Activated T-cell treated with anti-CD3 and anti-CD28 coated beads, Interleukin-2, amount 50 U/mL, for 4 hours (primary cell): ENCODE results near the gene NOVA2. TPM values are rescaled to one million over a fixed set of nuclear protein-coding genes. Genes with fewer than 3 reads are reported as not detected.

ENCODE experiments used
- ATAC-seq, 2 donors: fragments of 200-7000 bp; cut with Tn5 transposase; one replicate each; pipeline ENCODE4 v1.10.0; 2021
- DNase-seq: peaks from one replicate; pipeline ENCODE4 v3.0.0-alpha.2; 2020
- H3K27me3 Mint-ChIP-seq: one replicate; pipeline ENCODE4 v1.8.0; 2021; ENCODE audit warnings: low read depth, mixed read lengths
- H3K36me3 Mint-ChIP-seq: one replicate; pipeline ENCODE4 v1.8.0; 2022; ENCODE audit warnings: mixed read lengths; ENCODE audit not compliant: insufficient read depth
- H3K4me1 Mint-ChIP-seq: one replicate; pipeline ENCODE4 v1.8.0; 2021; ENCODE audit warnings: low read depth, mixed read lengths
- H3K4me3 Mint-ChIP-seq: one replicate; pipeline ENCODE4 v1.8.0; 2021; ENCODE audit warnings: mild to moderate bottlenecking, moderate library complexity, mixed read lengths
- H3K9me3 Mint-ChIP-seq: one replicate; pipeline ENCODE4 v1.8.0; 2021; ENCODE audit warnings: mixed read lengths
- total RNA-seq, 3 donors: library from RNA; stranded (reverse); gene quantifications; one replicate each; pipeline ENCODE4 v1.2.1, GENCODE V29; 2021

Gene NOVA2
- total RNA-seq, 3 donors from 2014 or later = not detected

GRCh38 chr19:45960595-45961235, 12.9 kb downstream of the NOVA2 start:
- H3K27me3 Mint-ChIP-seq = peaks cover 51% of the 10 kb centered on the region
- H3K4me3 Mint-ChIP-seq = no peak overlapping the region
- no peak for ATAC-seq
- no peaks in the 10 kb centered on the region for H3K9me3 Mint-ChIP-seq
- no peaks in the 10 kb centered on the region for H3K4me1 Mint-ChIP-seq
- no peak for DNase-seq
- no peaks in the 10 kb centered on the region for H3K36me3 Mint-ChIP-seq

GRCh38 chr19:45959517-45960025, 14.1 kb downstream of the NOVA2 start:
- DNase-seq (no peak), ATAC-seq (no peak)
- no peaks in the 10 kb centered on the region for H3K36me3 Mint-ChIP-seq
- H3K4me3 Mint-ChIP-seq = no peak overlapping the region
- no peaks in the 10 kb centered on the region for H3K4me1 Mint-ChIP-seq
- H3K9me3 Mint-ChIP-seq = no peaks in the 10 kb centered on the region
- H3K27me3 Mint-ChIP-seq = peaks cover 54% of the 10 kb centered on the region

DNA sequence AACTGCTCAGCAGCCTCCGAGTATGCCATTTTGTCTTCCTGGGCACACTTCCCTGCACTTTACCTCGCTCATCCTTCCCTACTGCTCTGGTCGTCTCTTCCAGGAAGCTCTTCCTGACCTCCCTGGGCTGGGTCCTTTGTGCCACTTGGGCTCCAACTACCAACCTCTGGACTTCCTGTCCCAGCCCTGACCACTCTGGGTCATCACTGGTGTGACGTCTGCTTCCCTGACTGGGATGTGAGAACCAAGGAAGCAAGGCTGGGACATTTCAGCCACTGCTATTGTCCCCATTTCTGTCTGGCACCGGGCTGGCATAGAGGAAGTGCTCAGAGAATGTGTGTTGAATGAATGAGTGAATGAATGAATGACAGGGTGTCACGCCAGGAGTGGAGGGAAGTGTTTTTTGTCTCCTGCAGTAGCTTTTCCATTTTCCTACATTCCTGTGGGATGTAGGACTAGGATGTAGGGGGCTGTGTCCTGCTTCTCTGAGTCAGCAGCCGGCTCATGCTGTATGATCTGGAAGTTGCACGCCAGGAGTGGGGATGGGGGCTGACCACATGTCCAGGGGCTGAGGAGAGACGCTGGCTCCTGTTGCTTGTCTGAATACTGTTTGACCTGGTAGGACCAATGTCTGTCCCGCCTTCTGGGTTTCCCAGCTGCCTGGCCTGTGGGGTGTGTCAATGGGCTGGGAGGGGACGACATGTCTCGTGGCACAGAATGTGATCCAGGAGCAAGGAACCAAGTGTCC, 14.7 kb downstream of the NOVA2 start:
- no peaks in the 10 kb centered on the region for H3K36me3 Mint-ChIP-seq
- no peak for DNase-seq
- no peak overlapping the region for H3K4me3 Mint-ChIP-seq
- ATAC-seq = no peak
- no peaks in the 10 kb centered on the region for H3K9me3 Mint-ChIP-seq
- peaks cover 56% of the 10 kb centered on the region for H3K27me3 Mint-ChIP-seq
- no peaks in the 10 kb centered on the region for H3K4me1 Mint-ChIP-seq

DNA sequence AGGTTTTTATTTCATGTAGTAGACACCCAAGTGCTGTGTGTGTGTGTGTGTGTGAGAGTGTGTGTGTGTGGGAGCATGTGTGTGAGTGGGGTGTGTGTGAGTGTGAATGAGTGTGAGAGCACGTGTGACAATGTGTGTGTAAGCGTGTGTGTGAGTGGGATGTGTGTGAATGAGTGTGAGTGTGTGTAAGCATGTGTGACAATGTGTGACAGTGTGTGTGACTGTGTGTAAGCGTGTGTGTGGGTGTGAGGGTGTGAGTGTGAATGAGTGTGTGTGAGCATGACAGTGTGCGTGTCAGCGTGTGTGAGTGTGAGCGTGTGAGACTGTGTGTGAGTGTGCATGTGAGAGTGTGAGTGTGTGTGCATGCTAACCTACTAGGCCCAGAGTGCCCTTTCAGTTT, 15.3 kb downstream of the NOVA2 start:
- H3K9me3 Mint-ChIP-seq = no peaks in the 10 kb centered on the region
- no peaks in the 10 kb centered on the region for H3K36me3 Mint-ChIP-seq
- no peak for DNase-seq
- ATAC-seq = no peak
- H3K27me3 Mint-ChIP-seq = peaks cover 56% of the 10 kb centered on the region
- H3K4me3 Mint-ChIP-seq = no peak overlapping the region
- peaks cover under 1% of the 10 kb centered on the region for H3K4me1 Mint-ChIP-seq

DNA sequence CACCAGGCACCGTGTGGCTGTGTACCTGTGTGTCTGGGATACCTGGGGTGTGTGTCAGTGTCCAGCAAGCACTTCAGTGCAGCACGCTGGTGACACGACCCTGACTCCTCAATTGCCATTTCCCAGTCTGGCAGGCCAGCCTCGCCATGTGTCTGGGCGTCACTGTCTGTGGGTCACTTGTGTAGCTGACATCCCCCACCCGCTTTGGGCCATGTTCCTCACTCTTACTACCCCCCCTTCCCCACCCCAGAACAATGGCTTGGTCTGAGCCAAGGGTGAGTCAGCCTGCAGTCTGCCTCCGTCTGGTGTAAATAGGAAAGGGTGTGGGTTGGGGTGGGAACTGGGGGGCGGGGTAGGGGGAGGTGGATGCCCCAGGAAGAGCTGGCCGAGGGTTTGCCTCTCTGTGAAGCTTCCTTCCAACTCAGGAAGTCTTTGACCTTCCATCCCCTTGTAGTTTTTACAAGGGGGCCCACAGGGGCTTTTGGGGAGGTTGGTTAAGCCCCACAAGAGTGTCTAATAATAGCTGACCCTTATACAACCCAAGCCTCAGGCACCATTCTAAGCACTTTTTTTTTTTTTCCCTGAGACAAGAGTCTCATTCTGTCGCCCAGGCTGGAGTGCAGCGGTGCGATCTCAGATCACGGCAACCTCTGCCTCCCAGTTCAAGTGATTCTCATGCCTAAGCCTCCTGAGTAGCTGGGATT, 17.6 kb downstream of the NOVA2 start:
- DNase-seq (no peak), ATAC-seq (no peak)
- Mint-ChIP-seq H3K4me3 (no peak overlapping the region), H3K36me3 (no peaks in the 10 kb centered on the region), H3K9me3 (no peaks in the 10 kb centered on the region), H3K27me3 (peaks cover 49% of the 10 kb centered on the region), H3K4me1 (peaks cover 7% of the 10 kb centered on the region)

DNA sequence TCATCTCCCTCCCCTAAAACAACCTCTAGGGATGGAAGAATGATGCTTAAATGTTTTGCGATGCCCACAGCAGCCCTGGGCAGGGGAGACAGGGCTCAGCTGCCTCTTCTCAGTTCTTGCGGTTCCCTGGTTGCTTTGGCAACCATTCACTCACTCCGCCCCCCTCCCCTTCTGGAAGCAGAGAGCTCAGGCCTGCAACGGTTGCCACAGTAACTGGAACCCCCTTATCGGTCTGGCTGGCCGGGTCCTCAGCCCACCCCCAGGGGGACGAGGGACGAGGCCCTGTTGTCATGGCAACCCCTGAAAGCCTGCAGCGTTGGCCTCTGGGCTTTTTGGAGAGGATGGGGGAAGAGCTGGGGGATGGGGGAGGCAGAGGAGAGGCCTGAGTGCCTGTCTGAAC, 19.5 kb downstream of the NOVA2 start:
- Mint-ChIP-seq H3K36me3 (no peaks in the 10 kb centered on the region), H3K9me3 (no peaks in the 10 kb centered on the region), H3K27me3 (peaks cover 45% of the 10 kb centered on the region), H3K4me1 (peaks cover 7% of the 10 kb centered on the region), H3K4me3 (no peak overlapping the region)
- ATAC-seq = no peak
- DNase-seq = no peak

DNA sequence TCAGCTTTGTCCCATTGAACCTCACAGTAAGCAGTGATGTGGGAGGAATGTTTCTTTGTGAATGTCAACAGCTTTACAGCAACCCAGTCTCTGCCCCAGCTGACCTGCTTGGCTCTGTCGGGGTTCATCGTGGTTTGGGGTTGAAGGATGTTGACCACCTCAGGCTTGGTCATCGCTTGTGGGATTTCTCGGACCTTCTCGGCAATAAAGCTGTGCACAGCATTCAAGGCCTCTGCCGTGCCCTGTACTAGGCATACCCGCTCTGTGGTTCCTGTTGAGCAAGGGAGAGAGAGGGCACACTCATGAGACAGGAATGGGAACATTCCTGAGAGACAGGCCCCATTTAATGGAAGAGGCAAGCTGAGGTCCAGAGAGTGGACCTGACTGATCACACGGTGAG, 20.0 kb downstream of the NOVA2 start:
- H3K9me3 Mint-ChIP-seq = no peaks in the 10 kb centered on the region
- no peaks in the 10 kb centered on the region for H3K36me3 Mint-ChIP-seq
- DNase-seq = no peak
- H3K4me3 Mint-ChIP-seq = no peak overlapping the region
- peaks cover 7% of the 10 kb centered on the region for H3K4me1 Mint-ChIP-seq
- no peak for ATAC-seq
- H3K27me3 Mint-ChIP-seq = peaks cover 45% of the 10 kb centered on the region

DNA sequence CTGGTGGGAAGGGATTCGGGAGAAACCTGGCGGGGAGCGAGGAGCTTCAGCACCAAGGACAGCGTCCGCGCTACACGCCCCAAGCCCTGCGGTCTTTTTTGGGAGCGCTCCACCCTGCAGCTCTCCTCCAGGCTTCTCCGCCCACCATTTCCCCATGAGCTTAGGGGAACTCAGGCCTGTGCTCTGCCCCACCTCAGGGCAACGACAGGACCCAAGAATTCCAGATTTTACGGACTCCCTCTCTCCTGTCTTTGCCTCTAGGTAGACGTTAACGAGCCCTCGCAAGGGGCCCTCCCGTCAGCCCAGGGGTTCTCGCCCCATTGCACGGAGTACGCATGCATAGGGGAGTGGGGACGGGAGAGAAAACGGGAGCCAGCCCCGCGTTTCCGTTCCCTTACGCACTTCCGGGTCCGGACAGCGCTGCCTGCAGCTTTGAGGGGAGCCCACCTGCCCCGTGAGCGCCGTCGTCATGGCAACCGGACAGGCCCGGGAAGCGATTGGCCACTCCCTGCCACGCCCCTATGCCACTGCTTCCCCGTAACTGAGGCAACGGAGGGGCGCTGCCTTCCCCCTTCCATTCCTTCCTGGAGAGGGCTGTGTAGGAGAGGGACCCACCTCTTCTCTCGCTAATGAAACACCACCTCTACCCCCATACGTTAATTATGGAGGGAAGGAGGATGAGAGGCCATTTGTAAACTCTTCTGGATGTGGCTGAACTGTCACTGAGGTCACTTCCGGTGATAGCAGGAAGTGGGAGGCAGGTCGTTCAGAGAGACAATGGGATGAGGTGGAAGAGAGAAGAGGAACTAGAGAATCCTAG, 20.8 kb downstream of the NOVA2 start:
- Mint-ChIP-seq H3K4me1 (peaks cover 7% of the 10 kb centered on the region), H3K27me3 (peaks cover 44% of the 10 kb centered on the region), H3K36me3 (no peaks in the 10 kb centered on the region), H3K9me3 (no peaks in the 10 kb centered on the region), H3K4me3 (peak overlapping the region; percentile 75)
- DNase-seq = peak; percentile 28
- peak; percentile 63 to 64 for ATAC-seq

- ATAC-seq (no peak), DNase-seq (no peak)
- H3K4me3 Mint-ChIP-seq = peak overlapping the region; percentile 75
- peaks cover 45% of the 10 kb centered on the region for H3K27me3 Mint-ChIP-seq
- H3K4me1 Mint-ChIP-seq = peaks cover 7% of the 10 kb centered on the region
- H3K9me3 Mint-ChIP-seq = no peaks in the 10 kb centered on the region
- H3K36me3 Mint-ChIP-seq = no peaks in the 10 kb centered on the region
These were observed 21.4 kb downstream of the NOVA2 start for GRCh38 chr19:45952341-45952685.

- ATAC-seq = no peak
- no peaks in the 10 kb centered on the region for H3K9me3 Mint-ChIP-seq
- no peak overlapping the region for H3K4me3 Mint-ChIP-seq
- DNase-seq = no peak
- H3K36me3 Mint-ChIP-seq = no peaks in the 10 kb centered on the region
- peaks cover 3% of the 10 kb centered on the region for H3K4me1 Mint-ChIP-seq
- H3K27me3 Mint-ChIP-seq = peaks cover 36% of the 10 kb centered on the region
These were observed 25.7 kb downstream of the NOVA2 start for GRCh38 chr19:45947926-45948325.

GRCh38 chr19:45940515-45940805, 33.2 kb downstream of the NOVA2 start:
- H3K27me3 Mint-ChIP-seq = peaks cover 45% of the 10 kb centered on the region
- no peak overlapping the region for H3K4me3 Mint-ChIP-seq
- no peaks in the 10 kb centered on the region for H3K9me3 Mint-ChIP-seq
- no peak for ATAC-seq
- H3K4me1 Mint-ChIP-seq = no peaks in the 10 kb centered on the region
- no peak for DNase-seq
- no peaks in the 10 kb centered on the region for H3K36me3 Mint-ChIP-seq

DNA sequence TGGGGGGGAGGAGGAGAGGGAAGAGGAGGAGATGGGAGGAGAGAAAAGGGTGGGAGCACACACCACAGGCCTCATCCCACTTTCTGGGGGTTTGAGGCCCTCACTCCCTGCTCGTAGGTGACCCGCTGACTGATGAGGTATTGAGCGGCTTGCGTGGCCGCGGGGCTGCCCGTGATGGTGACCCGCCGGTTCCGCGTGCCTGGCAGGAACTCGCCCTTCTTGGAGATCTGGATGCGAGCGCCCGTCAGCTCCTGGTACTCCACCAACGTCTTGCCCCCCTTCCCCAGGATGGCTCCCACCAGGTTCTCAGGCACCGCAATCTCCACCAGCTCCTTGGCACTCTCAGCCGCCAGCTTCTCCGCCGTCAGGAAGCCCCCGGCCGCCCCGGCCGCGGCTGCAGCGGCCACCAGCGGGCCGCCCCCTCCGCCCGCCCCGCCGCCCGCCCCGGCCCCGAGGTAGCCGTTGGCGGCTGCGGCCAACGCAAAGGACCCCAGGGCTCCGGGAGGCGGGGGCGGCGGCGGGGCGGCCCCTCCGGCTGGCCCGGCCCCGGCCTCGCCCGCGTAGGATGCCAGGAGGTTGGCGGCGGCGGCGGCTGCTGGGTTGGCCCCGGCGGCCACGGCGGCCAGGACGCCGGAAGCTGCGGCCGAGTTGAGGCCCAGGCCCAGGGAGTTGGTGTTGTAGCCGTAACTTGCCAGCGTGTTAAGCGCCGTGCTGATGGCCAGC, 33.7 kb downstream of the NOVA2 start:
- ATAC-seq (no peak), DNase-seq (no peak)
- peaks cover 50% of the 10 kb centered on the region for H3K27me3 Mint-ChIP-seq
- H3K4me3 Mint-ChIP-seq = no peak overlapping the region
- H3K4me1 Mint-ChIP-seq = no peaks in the 10 kb centered on the region
- no peaks in the 10 kb centered on the region for H3K9me3 Mint-ChIP-seq
- no peaks in the 10 kb centered on the region for H3K36me3 Mint-ChIP-seq

DNA sequence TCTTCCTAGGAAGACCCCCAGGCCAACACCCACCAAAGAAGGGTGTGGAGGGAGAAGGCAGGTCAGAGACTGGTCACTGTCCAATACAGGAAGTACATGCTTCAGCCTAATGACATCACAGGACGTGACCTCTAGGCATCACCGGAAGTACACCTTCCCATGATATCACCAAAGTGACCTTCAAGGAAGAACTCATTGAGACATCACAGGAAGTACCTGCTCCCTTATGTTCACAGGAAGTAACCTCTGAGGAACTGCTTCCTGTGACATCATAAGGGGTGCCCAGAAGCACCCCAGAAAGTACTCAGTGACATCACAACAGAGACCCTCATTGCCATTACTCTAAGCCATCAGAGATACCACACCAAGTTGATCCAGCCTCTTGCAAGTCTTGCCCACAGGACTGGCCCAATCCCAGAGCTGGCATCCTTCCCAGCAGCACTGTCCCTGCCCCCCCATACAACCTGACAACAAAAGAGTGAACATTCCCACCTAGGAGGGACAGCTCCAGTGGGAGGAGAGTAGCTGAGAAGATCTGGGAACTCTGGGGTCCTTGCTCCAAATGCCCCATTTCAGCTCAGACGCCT, 34.8 kb downstream of the NOVA2 start:
- H3K4me1 Mint-ChIP-seq = no peaks in the 10 kb centered on the region

More for the DNA sequence above, 34.8 kb downstream of the NOVA2 start:
- Mint-ChIP-seq H3K36me3 (no peaks in the 10 kb centered on the region), H3K27me3 (peaks cover 52% of the 10 kb centered on the region), H3K9me3 (no peaks in the 10 kb centered on the region), H3K4me3 (no peak overlapping the region)
- DNase-seq (no peak), ATAC-seq (no peak)
